ENCODE measurements around the gene ELP1.
"Not testable (repeated sequence)": the region's sequence is repeated elsewhere in the genome, so short reads cannot be mapped to it uniquely, and the experiment has no call there.

The ELP1 gene

GRCh38 chr9:108933231-108933717 lies 650 bp downstream of the ELP1 start:
- DNase-seq, result no peak

- no peak for DNase-seq
Measured at GRCh38 chr9:108928386-108928785, 5.5 kb downstream of the ELP1 start.

GRCh38 chr9:108924466-108924865 lies 9.5 kb downstream of the ELP1 start:
- DNase-seq, result no peak

GRCh38 chr9:108921200-108921599 lies 12.7 kb downstream of the ELP1 start:
- DNase-seq, result no peak

- not testable (repeated sequence) for DNase-seq
Measured at GRCh38 chr9:108920401-108920800, 13.5 kb downstream of the ELP1 start.

GRCh38 chr9:108919517-108919916 lies 14.4 kb downstream of the ELP1 start:
- no peak for DNase-seq

- peak in 1 of 5 experiments; percentile 11 for DNase-seq
Measured at GRCh38 chr9:108913391-108913790, 20.5 kb downstream of the ELP1 start.

GRCh38 chr9:108911820-108912219 lies 22.1 kb downstream of the ELP1 start:
- DNase-seq, result peak in 2 of 5 experiments; percentile 27 to 36

GRCh38 chr9:108910914-108911313 lies 23.0 kb downstream of the ELP1 start:
- DNase-seq, result no peak

- DNase-seq, result no peak
Measured at GRCh38 chr9:108910402-108910801, 23.5 kb downstream of the ELP1 start.

- DNase-seq, result no peak
Measured at GRCh38 chr9:108905494-108905893, 28.4 kb downstream of the ELP1 start.

GRCh38 chr9:108904161-108904560 lies 29.8 kb downstream of the ELP1 start:
- DNase-seq, result no peak

GRCh38 chr9:108903420-108904103 lies 30.4 kb downstream of the ELP1 start:
- peak in 1 of 5 experiments; percentile 46 for DNase-seq

- no peak for DNase-seq
Measured at GRCh38 chr9:108900176-108900575, 33.7 kb downstream of the ELP1 start.

GRCh38 chr9:108899023-108899695 lies 34.8 kb downstream of the ELP1 start:
- not testable (repeated sequence) for DNase-seq

- no peak for DNase-seq
Measured at GRCh38 chr9:108897324-108898096, 36.4 kb downstream of the ELP1 start.

- no peak for DNase-seq
Measured at GRCh38 chr9:108894225-108894997, 39.5 kb downstream of the ELP1 start.

GRCh38 chr9:108889649-108890067 lies 44.3 kb downstream of the ELP1 start:
- DNase-seq, result peak in 1 of 5 experiments; percentile 34

- DNase-seq, result not testable (repeated sequence)
Measured at GRCh38 chr9:108886594-108887271, 47.2 kb downstream of the ELP1 start.

- peak in 1 of 5 experiments; percentile 26 for DNase-seq
Measured at GRCh38 chr9:108885643-108886348, 48.1 kb downstream of the ELP1 start.

GRCh38 chr9:108884701-108885100 lies 49.2 kb downstream of the ELP1 start:
- DNase-seq, result no peak

All from T-helper 2 cell (primary cell).